Choroid plexus epithelial cell (primary cell): Measurements from ENCODE around the gene NXPE4.

ENCODE experiments used
- DNase-seq: peaks from one replicate; pipeline ENCODE4 v3.0.0-alpha.2; 2010; ENCODE audit warnings: low read depth
- H3K4me3 ChIP-seq: 2 replicates; pipeline ENCODE4 v1.5.1; 2011; ENCODE audit warnings: low read depth, mild to moderate bottlenecking, control low read depth, low read length, moderate library complexity
- CTCF ChIP-seq: conservative IDR thresholded peaks from 2 replicates; pipeline ENCODE4 v1.5.1; 2011; ENCODE audit warnings: low read depth, mild to moderate bottlenecking, control low read depth, inconsistent platforms, low read length, moderate library complexity

NXPE4 gene

GRCh38 chr11:114553642-114554041 is 41.9 kb downstream of the NXPE4 start:
- DNase-seq, result no peak
- H3K4me3 ChIP-seq, result no peak overlapping the region
- no peak for TF ChIP-seq CTCF

GRCh38 chr11:114551060-114551459 is 44.5 kb downstream of the NXPE4 start:
- no peak for DNase-seq
- H3K4me3 ChIP-seq, result no peak overlapping the region
- TF ChIP-seq CTCF, result no peak

- H3K4me3 ChIP-seq, result no peak overlapping the region
- no peak for DNase-seq
- no peak for TF ChIP-seq CTCF
These were observed 69.9 kb downstream of the NXPE4 start for GRCh38 chr11:114525682-114526081.

GRCh38 chr11:114524122-114524521 is 71.5 kb downstream of the NXPE4 start:
- H3K4me3 ChIP-seq, result no peak overlapping the region
- TF ChIP-seq CTCF, result no peak

GRCh38 chr11:114522818-114523217 is 72.8 kb downstream of the NXPE4 start:
- no peak for TF ChIP-seq CTCF
- DNase-seq, result no peak
- H3K4me3 ChIP-seq, result no peak overlapping the region

More at GRCh38 chr11:114524122-114524521, 71.5 kb downstream of the NXPE4 start:
- no peak for DNase-seq
